Uterus (tissue), 2 donors: ENCODE data around the gene NT5C3A.

Experiments
- POLR2A ChIP-seq, 2 donors: fragments of 450-650 bp; IDR thresholded peaks; one replicate each; pipeline ENCODE4 v1.6.1; 2016; ENCODE audit warnings: antibody characterized with exemption in 2 of 2, mild to moderate bottlenecking in 1 of 2, moderate library complexity in 1 of 2
- TF ChIP-seq, protein P1 (sequence below), 4 experiments: fragments of 200-600 bp in 2 of 4; fragments of 450-650 bp in 2 of 4; sonication (generic) in 2 of 4; IDR thresholded peaks; one replicate each; pipeline ENCODE4 v1.5.1; 2016 to 2019; ENCODE audit warnings: antibody characterized with exemption in 4 of 4, mild to moderate bottlenecking in 2 of 4, moderate library complexity in 1 of 4

DNA sequence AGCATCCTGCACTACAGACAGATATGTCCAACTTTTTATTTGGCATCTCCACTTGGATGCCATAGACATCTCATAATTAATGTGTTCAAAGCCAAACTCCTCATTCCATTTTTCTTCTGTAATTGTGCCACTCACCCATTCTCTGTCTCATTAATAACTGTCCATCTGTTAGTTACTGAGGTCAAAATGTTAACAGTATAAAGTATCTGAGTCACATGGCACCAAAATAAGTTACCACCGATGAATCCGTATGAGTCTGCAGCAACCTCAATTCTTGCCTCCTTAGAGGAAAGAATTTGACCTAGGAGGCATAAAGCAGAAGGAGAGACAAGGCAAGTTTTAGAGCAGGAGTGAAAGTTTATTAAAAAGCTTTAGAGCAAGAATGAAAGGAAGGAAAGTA lies 16.5 kb upstream of the NT5C3A start:
- TF ChIP-seq, protein P1, sequence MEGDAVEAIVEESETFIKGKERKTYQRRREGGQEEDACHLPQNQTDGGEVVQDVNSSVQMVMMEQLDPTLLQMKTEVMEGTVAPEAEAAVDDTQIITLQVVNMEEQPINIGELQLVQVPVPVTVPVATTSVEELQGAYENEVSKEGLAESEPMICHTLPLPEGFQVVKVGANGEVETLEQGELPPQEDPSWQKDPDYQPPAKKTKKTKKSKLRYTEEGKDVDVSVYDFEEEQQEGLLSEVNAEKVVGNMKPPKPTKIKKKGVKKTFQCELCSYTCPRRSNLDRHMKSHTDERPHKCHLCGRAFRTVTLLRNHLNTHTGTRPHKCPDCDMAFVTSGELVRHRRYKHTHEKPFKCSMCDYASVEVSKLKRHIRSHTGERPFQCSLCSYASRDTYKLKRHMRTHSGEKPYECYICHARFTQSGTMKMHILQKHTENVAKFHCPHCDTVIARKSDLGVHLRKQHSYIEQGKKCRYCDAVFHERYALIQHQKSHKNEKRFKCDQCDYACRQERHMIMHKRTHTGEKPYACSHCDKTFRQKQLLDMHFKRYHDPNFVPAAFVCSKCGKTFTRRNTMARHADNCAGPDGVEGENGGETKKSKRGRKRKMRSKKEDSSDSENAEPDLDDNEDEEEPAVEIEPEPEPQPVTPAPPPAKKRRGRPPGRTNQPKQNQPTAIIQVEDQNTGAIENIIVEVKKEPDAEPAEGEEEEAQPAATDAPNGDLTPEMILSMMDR (IDR thresholded peaks at IDR 0.05): no peak
- no peak for TF ChIP-seq POLR2A (IDR thresholded peaks at IDR 0.05)
